Osteoblast (primary cell): ENCODE measurements around the gene PGAM2. TPM values are rescaled to one million over a fixed set of nuclear protein-coding genes. Genes with fewer than 3 reads are reported as not detected.

ENCODE experiments used
- DNase-seq: peaks from one replicate; pipeline ENCODE4 v3.0.0; 2011; ENCODE audit warnings: low spot score, mixed read lengths; ENCODE audit not compliant: insufficient read length; ENCODE audit errors: missing footprints
- H2AFZ ChIP-seq: 2 replicates; pipeline ENCODE4 v1.6.0; 2011; ENCODE audit warnings: mild to moderate bottlenecking, low read length
- H3K27ac ChIP-seq: 2 replicates; pipeline ENCODE4 v1.5.1; 2011; ENCODE audit warnings: mild to moderate bottlenecking, low read depth, low read length, moderate library complexity
- H3K27me3 ChIP-seq: 2 replicates; pipeline ENCODE4 v1.6.0; 2012; ENCODE audit warnings: mild to moderate bottlenecking, control low read depth, inconsistent platforms, low read length, moderate library complexity; ENCODE audit not compliant: insufficient read depth
- H3K36me3 ChIP-seq: 2 replicates; pipeline ENCODE4 v1.5.1; 2011; ENCODE audit warnings: mild to moderate bottlenecking, low read length, control low read depth, moderate library complexity; ENCODE audit not compliant: insufficient read depth
- H3K4me1 ChIP-seq: 2 replicates; pipeline ENCODE4 v1.5.1; 2011; ENCODE audit warnings: mild to moderate bottlenecking, low read length, control low read depth, moderate library complexity; ENCODE audit not compliant: insufficient read depth
- H3K4me2 ChIP-seq: 2 replicates; pipeline ENCODE4 v1.6.0; 2011; ENCODE audit warnings: mild to moderate bottlenecking, low read length; ENCODE audit not compliant: insufficient read depth
- H3K4me3 ChIP-seq: fragments of 200-600 bp; sonication (generic); 3 replicates; pipeline ENCODE4 v1.5.1; 2012; ENCODE audit warnings: mild to moderate bottlenecking, low read length, inconsistent platforms; ENCODE audit not compliant: insufficient read depth
- H3K79me2 ChIP-seq: 2 replicates; pipeline ENCODE4 v1.6.0; 2012; ENCODE audit warnings: mild to moderate bottlenecking, low read length, control low read depth, inconsistent platforms; ENCODE audit not compliant: insufficient read depth
- H3K9me3 ChIP-seq: 2 replicates; pipeline ENCODE4 v1.5.1; 2011; ENCODE audit warnings: low read depth, low read length, control low read depth
- H4K20me1 ChIP-seq: 2 replicates; pipeline ENCODE4 v1.6.0; 2012; ENCODE audit warnings: mild to moderate bottlenecking, low read length, control low read depth; ENCODE audit not compliant: insufficient read depth
- total RNA-seq: library from RNA; depleted of rRNA; stranded (reverse); fragments of >200 nt; gene quantifications from 2 replicates; pipeline ENCODE4 v1.2.3, GENCODE V29; 2012
- TF ChIP-seq, protein P1 (sequence below): IDR thresholded peaks from 2 replicates; pipeline ENCODE4 v1.5.1; 2011; ENCODE audit warnings: mild to moderate bottlenecking, low read depth, low read length, moderate library complexity; ENCODE audit errors: extremely low read depth

PGAM2 gene
- total RNA-seq, 1 donor, result 0.36 TPM

DNA sequence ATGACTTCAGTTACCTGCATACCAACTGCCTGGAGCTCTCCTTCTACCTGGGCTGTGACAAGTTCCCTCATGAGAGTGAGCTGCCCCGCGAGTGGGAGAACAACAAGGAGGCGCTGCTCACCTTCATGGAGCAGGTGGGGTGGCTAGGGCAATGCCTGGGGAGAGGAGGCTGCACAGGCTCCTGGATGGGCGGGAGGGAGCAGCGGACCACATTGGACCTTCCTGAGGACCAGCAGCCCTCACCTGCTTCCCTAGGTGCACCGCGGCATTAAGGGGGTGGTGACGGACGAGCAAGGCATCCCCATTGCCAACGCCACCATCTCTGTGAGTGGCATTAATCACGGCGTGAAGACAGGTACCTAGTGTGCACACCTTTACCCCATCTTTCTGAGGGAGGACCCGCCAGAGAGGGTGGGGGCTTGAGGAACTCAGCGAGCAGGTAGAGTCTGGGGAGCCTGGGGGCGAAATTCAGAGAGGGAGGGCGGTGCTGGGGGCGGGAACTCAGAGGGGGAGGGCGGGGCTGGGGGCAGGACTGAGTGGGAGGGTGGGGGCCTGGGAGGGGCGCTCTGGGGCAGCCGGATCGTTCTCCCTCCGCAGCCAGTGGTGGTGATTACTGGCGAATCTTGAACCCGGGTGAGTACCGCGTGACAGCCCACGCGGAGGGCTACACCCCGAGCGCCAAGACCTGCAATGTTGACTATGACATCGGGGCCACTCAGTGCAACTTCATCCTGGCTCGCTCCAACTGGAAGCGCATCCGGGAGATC, 47.8 kb upstream of the PGAM2 start:
- H3K27ac ChIP-seq, result no peak overlapping the region
- H3K9me3 ChIP-seq, result no peaks in the 10 kb centered on the region
- H3K79me2 ChIP-seq, result peaks cover 24% of the 10 kb centered on the region
- TF ChIP-seq, protein P1, sequence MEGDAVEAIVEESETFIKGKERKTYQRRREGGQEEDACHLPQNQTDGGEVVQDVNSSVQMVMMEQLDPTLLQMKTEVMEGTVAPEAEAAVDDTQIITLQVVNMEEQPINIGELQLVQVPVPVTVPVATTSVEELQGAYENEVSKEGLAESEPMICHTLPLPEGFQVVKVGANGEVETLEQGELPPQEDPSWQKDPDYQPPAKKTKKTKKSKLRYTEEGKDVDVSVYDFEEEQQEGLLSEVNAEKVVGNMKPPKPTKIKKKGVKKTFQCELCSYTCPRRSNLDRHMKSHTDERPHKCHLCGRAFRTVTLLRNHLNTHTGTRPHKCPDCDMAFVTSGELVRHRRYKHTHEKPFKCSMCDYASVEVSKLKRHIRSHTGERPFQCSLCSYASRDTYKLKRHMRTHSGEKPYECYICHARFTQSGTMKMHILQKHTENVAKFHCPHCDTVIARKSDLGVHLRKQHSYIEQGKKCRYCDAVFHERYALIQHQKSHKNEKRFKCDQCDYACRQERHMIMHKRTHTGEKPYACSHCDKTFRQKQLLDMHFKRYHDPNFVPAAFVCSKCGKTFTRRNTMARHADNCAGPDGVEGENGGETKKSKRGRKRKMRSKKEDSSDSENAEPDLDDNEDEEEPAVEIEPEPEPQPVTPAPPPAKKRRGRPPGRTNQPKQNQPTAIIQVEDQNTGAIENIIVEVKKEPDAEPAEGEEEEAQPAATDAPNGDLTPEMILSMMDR, result no peak
- H4K20me1 ChIP-seq, result peaks cover 37% of the 10 kb centered on the region
- H3K27me3 ChIP-seq, result no peaks in the 10 kb centered on the region
- peak; percentile 83 for DNase-seq
- H3K36me3 ChIP-seq, result peaks cover 66% of the 10 kb centered on the region
- H3K4me2 ChIP-seq, result no peak overlapping the region
- no peaks in the 10 kb centered on the region for H3K4me1 ChIP-seq
- no peak overlapping the region for H3K4me3 ChIP-seq
- H2AFZ ChIP-seq, result no peak overlapping the region

DNA sequence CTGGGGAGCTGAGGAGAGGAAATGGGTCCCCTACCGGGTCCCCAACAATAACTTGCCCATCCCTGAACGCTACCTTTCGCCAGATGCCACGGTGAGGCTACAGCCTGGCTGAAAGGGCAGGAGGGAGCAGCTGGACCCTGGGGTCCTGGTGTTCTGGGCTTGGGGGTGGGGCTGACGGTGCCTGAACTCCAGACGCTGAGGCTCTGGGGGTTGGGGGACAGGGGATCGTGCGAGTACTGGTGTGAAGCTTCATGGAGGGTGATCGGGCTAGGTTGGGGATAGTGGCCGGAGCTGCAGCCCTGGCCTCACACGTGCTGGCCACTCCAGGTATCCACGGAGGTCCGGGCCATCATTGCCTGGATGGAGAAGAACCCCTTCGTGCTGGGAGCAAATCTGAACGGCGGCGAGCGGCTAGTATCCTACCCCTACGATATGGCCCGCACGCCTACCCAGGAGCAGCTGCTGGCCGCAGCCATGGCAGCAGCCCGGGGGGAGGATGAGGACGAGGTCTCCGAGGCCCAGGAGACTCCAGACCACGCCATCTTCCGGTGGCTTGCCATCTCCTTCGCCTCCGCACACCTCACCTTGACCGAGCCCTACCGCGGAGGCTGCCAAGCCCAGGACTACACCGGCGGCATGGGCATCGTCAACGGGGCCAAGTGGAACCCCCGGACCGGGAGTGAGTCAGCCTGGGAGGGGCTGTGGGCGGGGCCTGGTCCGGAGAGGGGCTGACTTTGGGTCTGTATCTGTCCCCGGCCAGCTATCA, 47.0 kb upstream of the PGAM2 start:
- Histone ChIP-seq H3K27me3 (no peaks in the 10 kb centered on the region), H3K79me2 (peaks cover 28% of the 10 kb centered on the region), H2AFZ (no peak overlapping the region), H3K4me3 (no peak overlapping the region), H3K4me2 (no peak overlapping the region), H3K9me3 (no peaks in the 10 kb centered on the region), H3K27ac (no peak overlapping the region), H4K20me1 (peaks cover 41% of the 10 kb centered on the region), H3K4me1 (no peaks in the 10 kb centered on the region), H3K36me3 (peaks cover 71% of the 10 kb centered on the region)
- TF ChIP-seq, protein P1, result no peak
- peak; percentile 74 for DNase-seq

DNA sequence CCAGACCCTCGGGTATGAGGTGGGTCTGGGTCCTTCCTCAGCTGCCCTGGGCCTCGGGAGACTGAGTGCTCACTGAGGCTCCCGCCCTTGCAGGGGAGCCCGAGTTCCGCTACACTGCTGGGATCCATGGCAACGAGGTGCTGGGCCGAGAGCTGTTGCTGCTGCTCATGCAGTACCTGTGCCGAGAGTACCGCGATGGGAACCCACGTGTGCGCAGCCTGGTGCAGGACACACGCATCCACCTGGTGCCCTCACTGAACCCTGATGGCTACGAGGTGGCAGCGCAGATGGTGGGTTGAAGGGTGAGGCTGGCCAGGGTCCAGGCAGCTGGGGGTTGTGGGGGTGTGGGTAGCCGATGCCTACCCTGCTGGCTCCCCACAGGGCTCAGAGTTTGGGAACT, 46.4 kb upstream of the PGAM2 start:
- H3K4me3 ChIP-seq, result no peak overlapping the region
- no peaks in the 10 kb centered on the region for H3K9me3 ChIP-seq
- H3K4me1 ChIP-seq, result peaks cover 3% of the 10 kb centered on the region
- H3K27me3 ChIP-seq, result no peaks in the 10 kb centered on the region
- H3K36me3 ChIP-seq, result peaks cover 77% of the 10 kb centered on the region
- DNase-seq, result peak; percentile 87
- no peak overlapping the region for H3K4me2 ChIP-seq
- peaks cover 47% of the 10 kb centered on the region for H4K20me1 ChIP-seq
- TF ChIP-seq, protein P1, result no peak
- peaks cover 34% of the 10 kb centered on the region for H3K79me2 ChIP-seq
- H3K27ac ChIP-seq, result no peak overlapping the region
- H2AFZ ChIP-seq, result no peak overlapping the region
